Cerebellar cortex (tissue), 1 donor: ENCODE data around the gene C12orf43.

Experiments used
- DNase-seq: peaks from one replicate; pipeline ENCODE4 v3.0.0-alpha.2; 2015; ENCODE audit warnings: low spot score

Gene C12orf43

DNA sequence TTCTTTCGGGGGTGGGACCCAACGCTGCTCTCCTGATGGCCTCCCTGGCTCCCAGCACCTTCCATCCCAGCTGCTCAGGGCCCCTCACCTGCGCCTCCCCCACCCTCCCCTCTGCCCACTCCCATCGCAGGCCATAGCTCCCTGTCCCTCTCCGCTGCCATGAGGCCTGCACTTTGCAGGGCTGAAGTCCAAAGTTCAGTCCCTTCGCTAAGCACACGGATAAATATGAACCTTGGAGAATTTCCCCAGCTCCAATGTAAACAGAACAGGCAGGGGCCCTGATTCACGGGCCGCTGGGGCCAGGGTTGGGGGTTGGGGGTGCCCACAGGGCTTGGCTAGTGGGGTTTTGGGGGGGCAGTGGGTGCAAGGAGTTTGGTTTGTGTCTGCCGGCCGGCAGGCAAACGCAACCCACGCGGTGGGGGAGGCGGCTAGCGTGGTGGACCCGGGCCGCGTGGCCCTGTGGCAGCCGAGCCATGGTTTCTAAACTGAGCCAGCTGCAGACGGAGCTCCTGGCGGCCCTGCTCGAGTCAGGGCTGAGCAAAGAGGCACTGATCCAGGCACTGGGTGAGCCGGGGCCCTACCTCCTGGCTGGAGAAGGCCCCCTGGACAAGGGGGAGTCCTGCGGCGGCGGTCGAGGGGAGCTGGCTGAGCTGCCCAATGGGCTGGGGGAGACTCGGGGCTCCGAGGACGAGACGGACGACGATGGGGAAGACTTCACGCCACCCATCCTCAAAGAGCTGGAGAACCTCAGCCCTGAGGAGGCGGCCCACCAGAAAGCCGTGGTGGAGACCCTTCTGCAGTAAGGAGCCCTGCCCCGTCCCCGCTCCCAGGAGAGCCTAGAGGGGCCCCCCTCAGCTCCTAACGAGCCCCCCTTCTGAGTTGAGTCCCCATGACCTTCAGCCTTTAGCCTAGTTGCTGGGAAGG lies 37.7 kb downstream of the C12orf43 start, which contains the start of gene HNF1A:
Gene HNF1A, plus strand, starts transcription at position 248 of the 924 bp plus-strand sequence. Its CDS starts 226 bp downstream, at position 474.
- no peak for DNase-seq

DNA sequence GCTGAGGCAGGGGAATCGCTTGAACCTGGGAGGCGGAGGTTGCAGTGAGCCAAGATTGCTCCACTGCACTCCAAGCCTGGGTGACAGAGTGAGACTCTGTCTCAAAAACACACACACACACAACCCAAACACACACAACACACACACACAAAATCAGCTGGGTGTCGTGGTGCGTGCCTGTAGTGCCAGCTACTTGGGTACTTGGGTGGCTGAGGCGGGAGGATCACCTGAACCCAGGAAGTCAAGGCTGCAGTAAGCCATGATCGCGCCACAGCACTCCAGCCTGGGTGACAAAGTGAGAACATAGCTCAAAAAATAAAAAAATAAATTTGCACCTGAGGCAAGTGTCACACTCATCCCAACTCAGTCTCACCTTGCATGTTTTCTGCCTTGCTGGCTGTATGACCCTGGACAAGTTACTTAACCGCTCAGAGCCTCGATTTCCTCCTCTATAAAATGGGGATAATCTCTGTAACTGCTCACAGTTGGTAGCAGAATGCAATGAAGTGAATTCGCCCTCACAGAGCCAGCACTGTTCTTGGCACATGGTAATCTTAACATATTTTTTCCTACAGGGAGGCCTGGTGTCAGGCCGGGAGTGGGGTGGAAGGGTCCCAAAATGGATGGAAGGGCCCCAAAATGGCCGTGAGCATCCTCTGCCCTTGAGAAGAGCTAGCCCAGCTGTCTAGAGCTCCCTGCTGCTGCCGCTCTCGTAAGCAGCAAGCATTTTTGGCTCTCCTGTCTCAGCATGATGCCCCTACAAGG lies 38.6 kb downstream of the C12orf43 start:
- DNase-seq, result no peak

DNA sequence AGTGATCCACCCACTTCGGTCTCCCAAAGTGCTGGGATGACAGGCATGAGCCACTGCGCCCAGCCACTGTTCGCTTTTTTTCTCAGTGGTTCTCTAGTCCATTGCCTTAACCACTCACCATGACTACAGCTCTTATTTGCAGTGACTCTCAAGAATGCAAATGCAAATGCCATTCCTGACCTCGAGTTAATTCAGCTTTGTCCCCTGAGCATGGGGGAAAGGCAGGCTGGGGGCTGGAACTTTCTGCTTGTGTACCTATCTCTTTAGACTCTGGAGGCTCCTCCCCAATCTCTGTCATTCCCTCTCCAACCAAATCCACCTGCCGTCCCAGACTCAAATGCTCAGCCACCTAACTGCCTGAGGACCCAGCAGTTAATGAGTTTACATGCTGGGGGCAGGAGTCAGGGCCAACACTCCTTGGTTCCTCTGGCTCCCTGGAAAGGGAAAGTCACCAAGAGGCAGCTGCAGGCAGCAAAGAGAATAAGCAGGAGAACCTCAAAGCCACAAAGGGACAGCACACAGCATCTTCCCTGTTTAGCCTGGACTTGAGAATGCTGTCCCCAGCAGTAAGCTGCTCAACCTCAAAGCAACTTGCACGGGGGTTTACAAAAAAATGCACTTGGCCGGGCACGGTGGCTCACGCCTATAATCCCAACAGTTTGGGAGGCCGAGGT lies 43.3 kb downstream of the C12orf43 start:
- DNase-seq, result peak; percentile 66

DNA sequence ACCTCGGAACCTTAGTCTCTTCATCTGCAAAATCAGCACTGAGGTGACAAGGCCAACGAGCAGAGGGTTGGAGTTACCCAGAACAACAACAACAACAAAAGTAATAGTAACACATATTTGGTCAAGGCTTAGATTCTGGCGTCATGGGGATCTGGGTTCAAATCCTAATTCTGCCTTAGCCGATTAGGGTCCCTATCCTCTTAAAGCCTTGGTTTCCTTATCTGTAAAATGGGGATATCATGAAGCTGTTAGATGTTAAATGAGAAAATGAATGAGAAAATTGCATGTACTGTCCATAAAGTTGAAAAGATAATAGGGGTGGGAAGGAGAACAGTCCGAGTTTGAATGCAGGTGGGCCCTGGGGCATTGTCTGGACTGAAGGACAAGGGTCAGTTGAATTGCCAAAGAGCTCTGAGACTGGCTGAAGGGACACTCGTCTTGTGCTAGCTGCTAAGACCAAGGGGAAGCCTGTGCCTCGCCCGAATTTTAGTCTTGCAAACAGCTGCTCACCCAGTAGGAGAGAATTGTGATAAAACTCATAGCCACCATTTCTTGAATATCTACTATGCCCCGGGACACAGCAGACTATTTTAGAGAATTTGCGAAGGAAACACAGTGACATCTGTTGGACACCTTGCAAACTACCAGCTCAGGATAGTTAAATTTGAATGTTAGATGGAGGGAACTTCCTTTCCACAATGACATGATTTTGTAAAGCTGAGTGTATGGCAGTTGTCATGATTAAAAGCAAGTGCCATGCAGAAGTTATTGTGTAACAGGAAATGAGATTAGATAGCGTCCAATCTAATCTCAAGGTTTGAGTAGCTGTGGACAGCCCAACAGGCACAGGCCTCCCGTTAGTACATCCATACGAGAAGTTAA lies 44.7 kb downstream of the C12orf43 start:
- peak; percentile 81 for DNase-seq

DNA sequence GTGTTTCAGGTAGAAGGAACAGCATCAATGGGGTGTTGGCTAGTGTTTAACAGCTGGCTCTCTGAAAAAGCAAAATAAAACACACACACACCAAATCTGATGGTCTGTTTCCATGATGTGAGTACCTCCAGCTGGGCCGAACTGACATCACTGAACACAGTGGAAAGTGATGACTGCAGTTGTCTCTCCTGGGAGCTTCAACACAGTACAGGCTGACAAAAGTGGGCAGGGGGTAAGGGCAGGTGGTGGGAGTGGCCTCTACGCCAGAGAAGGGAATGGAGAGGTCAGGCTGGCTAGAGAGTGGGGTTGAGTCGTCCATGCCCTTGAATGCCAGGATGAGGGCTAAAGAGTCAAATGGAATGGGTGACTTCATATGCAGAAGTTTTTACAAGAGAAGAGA lies 46.0 kb downstream of the C12orf43 start:
- DNase-seq, result no peak

DNA sequence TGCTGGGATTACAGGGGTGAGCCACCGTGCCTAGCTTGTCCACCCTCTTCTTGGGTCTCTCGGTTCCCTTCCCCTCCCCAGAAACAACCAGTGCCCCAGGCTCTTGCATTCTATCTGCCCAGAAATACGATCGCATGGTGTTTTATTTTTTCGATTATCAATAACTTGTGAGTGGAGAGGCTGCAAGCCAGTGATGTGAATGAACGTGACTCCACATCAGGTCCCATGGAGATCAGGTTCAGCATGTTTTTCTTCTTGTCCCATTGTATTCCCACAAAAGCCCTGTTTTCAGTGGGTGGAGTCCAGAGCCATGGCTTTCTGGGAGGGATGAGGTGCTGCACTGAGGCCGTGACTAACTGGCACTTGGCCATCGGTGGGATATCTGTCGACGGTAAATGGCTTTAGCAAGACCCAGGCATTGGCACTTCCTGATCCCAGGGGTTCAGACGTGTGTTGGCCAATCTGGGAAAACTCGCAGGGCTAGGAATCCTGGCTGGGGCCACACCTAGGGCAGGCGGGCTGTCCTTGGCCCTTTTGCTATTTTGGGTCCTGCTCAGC lies 50.7 kb downstream of the C12orf43 start:
- no peak for DNase-seq

DNA sequence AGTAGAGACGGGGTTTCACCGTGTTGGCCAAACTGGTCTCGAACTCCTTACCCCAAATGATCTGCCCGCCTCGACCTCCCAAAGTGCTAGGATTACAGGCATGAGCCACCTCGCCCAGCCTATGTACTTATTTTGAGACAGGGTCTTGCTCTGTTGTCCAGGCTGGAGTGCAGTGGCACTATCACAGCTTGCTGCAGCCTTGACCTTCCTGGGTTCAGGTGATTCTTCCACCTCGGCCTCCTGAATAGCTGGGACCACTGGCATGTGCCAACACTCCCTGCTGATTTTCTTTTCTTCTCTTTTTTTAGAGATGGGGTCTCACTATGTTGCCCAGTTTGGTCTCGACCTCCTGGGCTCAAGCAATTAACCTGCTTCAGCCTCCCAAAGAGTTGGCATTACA lies 52.0 kb downstream of the C12orf43 start:
- DNase-seq, result no peak

DNA sequence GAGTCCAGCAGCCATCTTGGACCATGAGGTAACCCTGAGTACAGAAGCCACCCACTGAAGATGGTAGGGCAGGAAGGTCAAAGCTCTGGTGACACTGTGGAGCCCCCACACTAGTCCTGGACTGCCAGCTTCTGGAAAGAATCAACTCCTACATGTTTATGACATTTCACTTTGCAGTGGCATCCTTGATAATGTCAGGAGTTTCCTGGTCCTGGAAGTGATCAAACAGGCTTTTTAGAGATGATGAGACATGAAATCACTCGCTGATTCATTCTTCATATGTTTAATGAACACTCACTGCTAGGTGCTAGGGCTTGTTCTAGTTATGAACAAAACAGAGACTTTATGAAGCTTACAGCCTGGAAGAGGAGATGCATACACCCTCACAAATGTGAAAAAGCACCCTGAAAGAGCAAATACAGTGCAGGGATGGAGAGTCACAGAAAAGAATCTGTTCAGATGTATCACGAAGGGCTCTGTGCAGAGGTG lies 53.7 kb downstream of the C12orf43 start:
- no peak for DNase-seq

DNA sequence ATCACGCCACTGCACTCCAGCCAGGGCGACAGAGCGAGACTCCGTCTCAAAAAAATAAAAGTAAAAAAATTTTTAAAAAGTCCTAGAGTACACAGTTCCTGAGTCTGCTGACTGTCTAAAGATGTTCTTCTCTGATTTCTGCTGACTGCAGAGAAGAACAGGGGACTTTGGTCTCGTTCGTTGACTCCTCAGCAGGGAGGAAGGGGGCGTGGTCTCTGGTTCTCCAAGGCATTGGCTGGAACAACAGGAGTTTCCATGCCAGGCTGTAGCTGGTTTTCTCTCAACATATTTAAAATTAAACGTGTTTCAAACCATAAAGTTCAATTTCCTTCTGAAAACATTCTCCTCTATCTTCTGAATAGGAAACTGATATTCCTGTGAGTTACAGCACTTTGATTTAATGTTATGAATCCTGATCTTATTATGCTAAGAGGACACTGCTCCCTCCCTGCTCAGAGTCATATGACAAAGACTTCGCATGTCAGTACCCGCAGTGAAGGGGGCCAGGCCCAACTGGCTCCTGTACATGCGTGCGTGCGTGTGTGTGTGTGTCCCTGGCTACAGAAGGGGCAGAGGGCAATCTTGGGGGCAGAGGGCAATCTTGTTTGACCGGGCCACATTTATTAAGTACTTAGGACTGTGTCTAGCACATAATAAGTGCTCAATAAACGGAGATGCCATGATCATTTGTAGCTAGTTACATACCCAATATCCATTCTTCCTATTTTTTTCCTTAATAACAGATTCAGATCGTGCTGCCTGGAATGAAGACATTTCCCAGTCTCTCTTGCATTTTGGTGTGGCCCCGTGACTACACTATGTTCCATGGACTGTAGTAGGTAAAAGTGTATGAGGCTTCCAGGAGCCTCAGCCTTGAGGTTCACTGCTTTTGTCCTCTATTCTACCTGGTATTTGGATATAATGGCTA lies 54.4 kb downstream of the C12orf43 start:
- DNase-seq, result no peak

DNA sequence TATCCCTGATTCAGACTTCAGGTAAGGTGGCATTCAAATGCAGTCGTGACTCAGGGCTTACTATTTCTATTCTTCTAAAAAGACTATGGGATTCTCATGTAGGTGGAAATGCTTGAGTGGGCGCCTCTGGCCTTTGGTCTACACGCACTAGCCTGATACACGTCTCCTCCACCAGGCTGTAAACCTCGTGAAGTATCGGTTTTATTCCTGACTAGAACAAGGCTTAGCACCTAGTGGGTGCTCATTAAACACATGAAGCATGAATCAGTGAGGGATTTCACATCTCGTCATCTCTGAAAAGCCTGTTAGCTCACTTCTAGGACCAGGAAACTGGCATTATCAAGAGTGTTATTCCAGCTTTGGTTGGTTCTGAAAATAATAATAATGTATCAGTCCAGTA lies 55.6 kb downstream of the C12orf43 start:
- DNase-seq, result no peak

DNA sequence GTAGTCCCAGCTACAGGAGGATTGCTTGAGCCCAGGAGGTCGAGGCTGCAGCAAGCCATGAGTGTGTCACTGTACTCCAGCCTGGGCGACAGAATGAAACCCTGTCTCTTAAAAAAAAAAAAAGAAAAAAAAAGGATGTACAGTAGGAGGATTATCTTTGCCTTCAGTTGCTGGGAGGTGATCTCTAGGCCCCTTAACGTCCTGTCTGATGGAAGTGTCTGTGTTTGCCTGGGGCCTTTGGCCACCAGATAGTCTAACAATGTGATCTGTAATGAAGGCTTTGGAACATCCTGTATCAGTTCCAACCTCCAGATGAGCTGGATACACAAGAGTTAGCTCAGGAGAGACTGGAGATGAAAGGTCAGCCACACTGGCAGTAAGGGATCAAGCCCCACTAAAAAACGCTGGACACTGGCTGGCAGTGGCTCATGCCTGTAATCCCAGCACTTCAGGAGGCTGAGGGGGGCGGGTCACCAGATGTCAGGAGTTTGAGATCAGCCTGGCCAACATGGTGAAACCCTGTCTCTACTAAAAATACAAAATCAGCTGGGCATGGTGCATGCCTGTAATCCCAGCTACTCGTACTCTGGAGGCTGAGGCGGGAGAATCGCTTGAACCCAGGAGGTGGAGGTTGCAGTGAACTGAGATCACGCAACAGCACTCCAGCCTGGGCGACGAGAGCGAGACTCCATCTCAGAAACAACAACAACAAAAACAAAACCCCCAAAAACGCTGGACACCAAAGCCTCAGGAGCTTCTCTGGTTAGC lies 57.0 kb downstream of the C12orf43 start:
- DNase-seq, result no peak

DNA sequence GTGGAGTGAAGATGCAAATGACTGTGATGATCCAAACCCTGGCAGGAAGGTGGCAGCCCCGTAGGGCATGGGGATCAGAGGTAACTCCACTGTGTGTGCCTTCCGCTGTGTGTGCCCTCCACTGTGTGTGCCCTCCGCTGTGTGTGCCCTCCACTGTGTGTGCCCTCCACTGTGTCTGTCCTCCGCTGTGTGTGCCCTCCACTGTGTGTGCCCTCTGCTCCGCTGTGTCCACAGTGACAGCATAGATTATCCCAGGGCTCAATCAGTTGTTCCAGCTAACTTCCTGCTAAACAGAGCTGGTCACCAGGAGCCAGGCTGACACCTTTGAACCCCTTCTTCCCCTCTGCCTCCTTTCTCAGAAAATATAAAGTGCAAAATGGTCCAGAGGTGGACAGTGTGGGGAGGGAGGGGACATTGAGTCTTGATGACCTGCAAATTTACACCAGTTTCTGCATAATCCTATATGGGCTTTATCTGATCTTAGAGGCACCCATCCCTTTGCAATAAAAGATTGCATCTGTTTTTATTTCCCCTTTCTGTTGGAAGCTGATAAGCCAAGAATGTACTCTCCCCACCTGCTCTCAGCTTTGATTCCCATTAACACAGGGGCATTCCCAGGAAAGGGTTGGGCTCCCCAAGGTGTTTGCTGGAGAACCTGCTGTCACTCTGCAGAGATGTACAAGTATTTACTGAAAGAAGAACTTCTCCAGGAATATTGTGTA lies 59.5 kb downstream of the C12orf43 start:
- DNase-seq, result no peak

DNA sequence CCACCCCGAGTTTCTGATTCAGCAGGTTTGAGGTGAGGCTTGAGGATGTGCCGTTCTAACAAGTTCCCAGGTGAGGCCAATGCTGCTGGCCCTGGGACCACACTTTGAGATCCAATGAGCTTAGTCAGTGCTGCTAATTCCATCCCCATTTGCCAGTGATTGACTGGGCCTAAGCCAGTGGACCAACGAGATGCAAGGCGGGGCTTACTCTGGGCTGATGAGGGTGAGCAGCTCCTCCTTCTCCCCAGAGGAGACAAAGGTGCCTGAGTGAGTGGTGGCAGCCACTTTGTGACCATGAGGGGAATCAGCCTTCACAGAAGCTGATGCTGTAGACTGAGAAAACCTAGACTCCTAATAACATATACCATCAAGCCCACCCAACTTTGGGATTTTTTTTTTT lies 61.1 kb downstream of the C12orf43 start:
- no peak for DNase-seq

DNA sequence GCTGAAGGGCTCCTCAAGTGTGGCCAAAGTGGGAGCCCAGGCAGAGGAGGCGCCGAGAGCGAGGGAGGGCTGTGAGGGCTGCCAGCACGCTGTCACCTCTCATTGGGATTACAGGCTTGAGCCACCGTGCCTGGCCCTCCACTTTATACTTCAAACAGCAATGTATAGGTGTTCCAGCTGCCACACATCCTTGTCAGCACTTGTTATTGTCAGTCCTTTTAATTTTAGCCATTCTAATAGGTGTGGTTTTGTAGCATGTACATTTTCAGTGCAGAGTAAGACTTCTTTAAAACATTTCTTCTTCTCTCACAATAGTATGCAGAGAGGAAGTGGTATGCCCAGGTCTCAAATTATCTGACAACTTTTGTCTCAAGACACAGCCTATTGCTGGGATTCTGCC lies 65.5 kb downstream of the C12orf43 start:
- DNase-seq, result no peak
